ENCODE data around the gene SMYD5.

SMYD5 gene

DNA sequence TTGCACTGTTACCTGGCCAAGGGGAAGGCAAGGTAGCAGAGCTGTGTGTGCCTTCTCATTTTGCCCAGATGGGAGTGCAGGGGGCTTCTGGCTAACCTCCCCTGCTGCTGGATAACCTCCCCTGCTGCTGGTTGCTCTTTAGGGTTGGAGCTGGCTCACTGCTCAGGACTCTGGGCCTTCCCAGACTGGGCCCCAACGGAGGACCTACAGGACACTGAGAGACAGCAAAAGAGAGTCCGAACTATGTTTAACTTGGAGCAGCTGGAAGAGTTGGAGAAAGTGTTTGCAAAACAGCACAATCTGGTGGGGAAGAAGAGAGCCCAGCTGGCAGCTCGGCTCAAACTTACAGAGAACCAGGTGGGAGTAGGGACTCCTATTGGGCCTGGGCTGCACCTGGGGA lies 5.8 kb upstream of the SMYD5 start:
- no peak for DNase-seq

DNA sequence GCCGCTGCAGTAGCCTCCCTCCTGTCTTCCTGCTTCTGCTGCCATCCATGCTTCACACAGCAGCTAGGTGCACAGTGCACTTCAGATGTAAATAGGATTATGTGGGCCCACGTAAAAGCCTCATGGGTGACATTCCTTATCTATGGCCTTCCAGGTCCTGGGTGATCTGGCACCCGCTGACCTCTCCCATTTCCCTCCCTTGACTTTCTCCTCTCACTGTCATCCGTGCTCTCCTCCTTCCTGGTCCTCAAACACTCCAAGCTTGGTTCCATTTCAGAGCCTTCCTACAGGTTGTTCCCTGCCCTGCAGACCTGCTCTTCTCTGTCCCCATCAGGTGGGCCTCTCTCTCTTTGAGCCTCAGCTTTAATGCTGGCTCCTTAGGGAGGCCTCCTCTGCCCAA lies 4.0 kb upstream of the SMYD5 start:
- no peak for DNase-seq

DNA sequence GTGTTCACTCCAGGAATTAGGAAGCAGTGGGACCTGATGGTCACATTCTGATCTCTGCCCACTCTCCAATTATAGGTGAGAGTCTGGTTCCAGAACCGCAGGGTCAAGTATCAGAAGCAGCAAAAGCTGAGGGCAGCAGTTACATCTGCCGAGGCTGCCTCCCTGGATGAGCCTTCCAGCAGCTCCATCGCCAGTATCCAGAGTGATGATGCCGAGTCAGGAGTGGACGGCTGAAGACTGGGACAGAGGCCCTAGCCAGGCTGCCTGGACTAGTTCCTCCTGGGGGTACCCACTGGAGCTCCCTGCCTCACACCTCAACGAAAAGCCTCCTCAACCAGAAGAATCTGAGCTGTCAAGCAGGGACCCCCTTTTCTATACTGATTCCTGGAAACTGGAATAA lies 3.3 kb upstream of the SMYD5 start:
- DNase-seq: no peak

DNA sequence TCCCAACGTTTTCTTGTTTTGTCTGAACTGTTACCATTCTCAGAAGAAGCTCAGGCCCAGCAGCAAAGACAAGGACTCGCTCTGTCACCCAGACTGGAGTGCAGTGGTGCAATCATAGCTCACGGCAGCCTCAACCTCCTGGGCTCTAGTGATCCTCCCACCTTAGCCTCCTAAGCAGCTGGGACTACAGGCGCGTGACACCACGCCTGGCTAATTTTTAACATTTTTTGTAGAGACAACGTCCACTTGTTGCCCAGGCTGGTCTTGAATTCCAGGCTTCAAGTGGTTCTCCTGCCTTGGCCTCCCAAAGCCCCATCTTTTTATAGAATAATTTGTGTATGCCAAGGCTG lies 2.0 kb upstream of the SMYD5 start:
- no peak for DNase-seq

DNA sequence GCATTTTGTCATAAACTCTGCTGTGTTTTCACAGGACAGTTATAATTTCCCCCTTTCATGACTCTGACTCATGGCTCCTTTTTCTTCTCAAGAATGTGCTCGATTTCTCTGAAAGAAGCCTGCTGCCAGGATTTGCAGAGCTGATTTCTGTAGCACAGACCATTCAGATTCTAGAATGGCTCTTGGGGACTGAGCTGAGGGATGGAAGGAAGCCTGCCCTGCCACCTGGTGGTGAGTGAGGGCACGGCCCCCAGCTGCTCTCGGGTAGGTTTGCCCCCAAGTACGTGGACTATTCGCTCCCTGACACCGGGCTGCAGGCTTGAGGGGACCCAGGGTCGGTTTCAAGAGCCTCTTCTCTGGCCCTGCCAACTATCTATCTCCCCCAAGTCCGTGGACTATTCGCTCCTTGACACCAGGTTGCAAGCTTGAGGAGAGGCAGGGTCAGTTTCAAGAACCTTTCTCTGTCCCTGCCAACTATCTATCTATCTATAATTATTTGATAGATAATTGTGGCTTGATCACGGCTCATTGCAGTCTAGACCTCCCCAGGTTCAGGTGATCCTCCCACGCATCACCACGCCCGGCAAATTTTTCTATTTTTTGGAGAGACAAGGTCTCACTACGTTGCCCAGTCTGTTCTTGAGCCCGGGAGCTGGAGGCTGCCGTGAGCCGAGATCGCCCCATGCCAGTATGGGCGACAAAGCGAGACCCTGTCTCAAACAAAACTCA lies 1.4 kb upstream of the SMYD5 start:
- peak; percentile 72 for DNase-seq

DNA sequence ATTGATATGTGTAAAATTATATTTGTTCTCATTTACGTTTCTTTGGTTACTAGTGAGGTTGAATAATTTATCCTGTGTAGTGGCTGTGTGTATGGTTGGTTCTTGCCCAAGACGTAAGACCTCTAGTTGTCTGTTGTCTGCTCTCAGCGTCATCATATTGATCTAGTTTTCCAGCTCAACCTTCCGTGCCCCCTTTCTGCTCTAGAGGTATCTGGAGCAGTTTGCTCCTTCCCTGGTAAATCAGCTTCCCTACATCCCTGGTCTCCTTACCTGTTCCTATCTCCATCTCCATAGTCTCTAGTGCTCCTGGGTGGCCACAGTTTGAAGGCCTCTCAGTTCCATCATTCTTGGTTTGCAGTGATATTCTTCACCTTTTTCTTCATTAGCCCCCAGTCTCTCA lies 1.2 kb downstream of the SMYD5 start:
- no peak for DNase-seq

DNA sequence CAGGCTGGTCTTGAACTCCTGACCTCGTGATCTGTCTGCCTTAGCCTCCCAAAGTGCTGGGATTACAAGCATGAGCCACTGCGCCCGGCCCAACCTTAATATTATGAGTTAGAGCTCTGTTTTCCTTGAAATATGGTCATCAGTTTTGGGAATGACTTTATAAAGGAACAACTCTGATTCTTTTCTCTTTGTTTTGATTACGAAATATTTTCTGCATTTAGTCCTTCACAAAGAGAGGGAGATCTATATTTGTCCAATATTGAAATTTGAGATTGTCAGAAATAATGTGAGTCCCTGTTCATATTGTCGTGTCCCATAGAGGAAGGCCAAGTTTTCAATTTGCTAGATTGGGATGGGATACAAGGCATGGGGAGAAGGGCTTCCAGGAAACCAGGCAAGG lies 3.1 kb downstream of the SMYD5 start:
- no peak for DNase-seq

DNA sequence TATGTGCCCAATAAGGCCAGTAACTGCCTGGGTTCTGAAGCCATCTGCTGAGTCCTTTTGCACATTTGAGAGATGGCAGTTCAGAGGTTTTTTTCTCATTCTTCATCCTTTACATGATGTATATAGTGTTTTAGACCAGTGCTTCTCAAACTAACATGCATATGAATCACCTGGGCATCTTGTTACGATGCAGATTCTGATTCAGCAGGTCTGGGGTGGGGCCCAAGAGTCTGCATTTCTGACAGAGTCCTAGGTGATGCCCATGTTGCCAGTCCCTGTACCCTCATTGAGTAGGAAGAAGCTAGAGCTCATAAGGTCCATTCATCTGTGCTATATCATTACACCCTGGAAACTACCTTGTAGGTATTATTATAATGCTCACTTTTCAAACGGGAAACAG lies 3.8 kb downstream of the SMYD5 start:
- no peak for DNase-seq

DNA sequence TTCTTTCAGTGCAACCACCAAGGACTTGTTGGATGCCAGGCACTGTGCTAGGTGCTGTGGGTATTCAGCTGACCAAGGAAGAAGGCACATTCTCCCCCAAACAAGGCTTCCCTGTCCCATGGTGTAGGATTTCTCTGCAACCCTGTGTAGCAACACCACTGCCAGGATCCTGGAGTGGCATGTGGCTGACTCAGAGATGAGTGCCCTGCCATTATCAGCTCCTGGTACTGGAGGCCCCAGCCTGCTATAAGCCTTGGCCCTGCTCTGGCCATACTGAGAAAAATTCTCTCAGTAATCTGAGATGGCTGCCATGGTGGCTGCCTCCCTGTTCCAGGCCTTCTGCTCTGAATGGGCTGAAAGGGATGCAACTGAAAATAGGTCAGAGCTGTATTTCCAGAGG lies 4.3 kb downstream of the SMYD5 start:
- no peak for DNase-seq

DNA sequence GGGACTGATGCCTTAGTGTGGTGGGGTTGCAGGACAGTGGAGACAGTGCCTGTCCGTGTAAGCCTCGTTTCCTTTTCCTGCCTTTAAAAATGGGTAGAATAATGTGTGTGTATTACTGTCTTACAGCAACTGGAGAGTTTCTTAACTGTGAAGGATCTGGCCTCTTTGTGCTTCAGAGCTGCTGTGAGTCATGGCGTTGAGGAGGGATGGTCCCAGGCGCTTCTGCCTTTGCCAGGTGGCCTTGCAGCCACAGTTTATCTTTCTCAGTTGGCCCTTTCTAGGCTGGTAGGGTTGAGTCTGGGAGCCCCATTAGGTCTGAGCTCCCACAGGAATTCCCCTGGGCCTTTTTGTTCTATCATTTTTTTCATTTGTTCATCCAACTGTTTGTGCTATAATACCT lies 9.8 kb downstream of the SMYD5 start:
- DNase-seq: no peak

DNA sequence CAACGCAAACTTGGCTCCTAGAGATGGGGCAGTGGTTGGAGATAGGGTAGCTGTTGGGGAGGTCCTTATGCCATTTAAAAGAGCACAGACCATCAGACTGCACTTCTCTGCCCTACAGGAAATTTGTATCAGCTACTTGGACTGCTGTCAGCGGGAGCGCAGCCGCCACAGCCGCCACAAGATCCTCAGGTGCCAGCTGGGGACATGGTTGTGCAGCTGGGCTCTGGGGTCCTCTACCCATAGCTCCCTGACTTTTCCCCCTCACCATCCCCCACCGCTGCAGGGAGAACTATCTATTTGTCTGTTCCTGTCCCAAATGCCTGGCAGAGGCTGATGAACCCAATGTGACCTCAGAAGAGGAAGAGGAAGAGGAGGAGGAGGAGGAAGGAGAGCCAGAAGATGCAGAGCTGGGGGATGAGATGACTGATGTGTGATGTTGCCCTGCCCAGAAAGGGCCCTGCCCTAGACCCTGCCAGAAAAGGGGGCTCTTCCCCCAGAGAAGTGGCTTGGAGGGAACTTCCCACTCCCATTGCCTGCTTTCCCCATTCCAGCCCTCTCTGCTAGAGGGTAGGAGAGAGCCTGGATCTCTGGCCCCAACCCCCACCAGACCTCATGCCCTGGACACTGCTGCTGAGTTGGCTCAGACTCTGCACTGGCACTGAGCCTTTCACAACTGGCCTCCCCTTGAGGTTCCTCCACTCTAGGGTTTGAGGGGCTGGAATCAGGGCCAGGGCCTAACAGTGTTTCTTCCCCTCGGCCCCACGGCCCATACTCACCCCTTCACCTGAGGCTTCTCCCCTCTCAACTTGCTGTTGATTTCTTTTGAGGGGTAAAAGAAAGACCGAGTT lies 11.7 kb downstream of the SMYD5 start:
- DNase-seq: no peak

DNA sequence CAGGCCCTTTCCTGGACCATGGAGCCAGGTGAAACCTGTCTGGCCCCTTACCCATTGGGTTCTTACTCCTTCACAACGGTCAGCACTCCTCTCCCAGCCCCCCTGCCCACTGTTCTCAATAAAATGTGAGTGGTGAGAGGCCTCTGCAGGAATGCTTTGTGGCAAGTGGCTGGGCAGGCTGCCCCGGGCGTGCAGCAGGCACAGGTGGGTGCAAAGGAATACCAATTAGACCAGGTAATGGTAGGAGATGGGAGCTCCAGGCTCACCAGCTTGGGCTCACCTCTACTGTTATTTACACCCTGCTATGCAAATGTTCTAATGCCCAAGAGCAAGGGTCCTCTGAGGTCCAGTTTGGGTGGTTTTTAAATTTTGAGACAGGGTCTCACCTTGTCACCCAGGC lies 13.0 kb downstream of the SMYD5 start:
- DNase-seq: no peak

DNA sequence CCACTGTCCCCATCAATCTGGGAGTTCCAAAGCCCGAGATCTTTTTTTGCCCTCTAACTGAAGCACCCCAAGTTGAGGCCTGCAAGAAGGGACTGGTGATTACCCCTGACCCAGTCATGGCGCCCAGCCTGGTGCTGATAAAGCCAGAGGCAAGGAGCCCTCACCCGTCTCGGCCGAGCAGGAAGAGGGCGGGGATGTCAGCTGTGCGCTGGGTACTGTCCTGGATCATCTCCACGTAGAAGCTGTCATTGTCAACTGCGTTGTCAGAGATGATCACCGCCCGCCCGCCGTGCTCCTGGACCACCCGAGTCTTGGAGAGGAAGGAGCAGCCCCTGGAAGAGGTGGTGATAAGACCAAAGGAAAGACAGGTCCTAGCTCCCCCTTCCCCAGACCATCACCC lies 14.6 kb downstream of the SMYD5 start:
- no peak for DNase-seq

DNA sequence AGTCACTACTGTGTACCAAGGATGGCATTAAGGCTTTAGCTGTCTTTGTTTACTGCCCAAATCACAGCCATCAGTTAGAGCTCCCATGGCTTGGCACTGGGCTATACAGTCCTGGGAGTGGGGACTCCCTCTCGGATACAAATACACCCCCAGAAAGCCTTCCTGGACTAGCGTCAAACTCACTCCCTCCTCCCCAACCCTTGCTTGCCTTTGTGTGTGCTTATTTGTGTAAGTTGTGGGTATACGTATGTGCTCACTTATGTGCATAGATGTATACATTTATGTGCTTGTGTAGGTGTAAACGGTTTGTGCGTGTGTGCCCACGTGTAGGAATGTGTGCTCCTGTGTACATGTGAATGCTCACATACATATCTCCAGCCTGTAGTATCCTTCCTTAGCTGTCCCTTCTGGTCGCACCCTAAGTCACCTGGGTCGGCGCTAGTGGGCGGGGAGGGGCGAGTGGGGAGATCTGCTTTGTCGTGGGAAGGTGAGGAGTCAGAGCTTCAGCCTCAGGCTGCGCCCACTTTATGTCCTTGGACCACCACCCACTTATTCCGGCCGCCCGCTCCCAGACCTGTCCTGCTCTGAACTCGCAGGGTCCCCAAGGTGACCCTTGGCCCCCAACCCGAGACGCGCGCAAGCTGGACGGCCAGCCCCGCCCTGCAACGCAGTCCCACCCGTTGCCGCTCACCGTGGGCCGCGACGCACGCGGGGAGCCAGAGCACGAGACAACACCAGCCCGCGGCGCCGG lies 18.5 kb downstream of the SMYD5 start:
- peak; percentile 27 for DNase-seq

DNA sequence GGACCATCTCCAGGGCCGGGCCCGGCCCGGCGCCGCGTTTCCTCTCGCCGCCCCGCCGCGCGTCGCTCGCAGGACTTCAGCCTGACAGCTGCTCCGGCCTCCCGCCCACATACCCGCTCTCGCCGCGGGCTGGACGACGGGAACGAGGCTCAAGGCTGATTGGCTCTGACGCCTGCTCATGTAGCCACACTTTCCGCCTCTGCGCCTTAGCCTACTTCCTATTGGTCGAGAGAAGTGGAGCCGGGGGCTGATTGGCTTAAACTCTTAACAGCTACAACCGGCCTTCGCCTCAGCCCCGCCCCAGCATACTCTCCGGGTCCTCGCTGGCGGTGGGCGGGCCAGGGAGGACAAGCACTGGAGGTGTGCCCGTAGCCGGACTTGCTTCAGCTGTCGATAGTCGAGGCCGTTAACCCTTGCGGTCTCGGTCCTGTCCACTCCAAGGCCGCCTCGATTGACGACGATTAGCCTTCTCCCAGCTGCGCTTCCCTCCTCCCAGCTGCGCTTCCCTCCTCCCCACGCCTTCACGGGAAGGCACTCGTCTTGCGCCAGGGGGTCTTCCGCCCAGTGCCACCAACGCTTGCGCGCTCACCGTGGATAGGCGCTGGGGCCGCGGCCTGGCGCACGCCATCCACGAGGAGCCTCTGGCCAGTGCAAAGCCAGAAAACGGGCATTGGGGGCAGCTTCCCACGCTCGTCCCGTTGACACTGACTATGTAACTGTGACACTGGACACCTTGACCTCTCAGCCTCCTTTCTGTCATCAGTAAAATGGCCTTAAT lies 19.3 kb downstream of the SMYD5 start, which contains the start of gene PRADC1:
TSS of gene PRADC1 (minus strand) at position 86 of the 778 bp plus-strand sequence. CDS start at position 7, 79 bp downstream.
- peak; percentile 95 for DNase-seq

DNA sequence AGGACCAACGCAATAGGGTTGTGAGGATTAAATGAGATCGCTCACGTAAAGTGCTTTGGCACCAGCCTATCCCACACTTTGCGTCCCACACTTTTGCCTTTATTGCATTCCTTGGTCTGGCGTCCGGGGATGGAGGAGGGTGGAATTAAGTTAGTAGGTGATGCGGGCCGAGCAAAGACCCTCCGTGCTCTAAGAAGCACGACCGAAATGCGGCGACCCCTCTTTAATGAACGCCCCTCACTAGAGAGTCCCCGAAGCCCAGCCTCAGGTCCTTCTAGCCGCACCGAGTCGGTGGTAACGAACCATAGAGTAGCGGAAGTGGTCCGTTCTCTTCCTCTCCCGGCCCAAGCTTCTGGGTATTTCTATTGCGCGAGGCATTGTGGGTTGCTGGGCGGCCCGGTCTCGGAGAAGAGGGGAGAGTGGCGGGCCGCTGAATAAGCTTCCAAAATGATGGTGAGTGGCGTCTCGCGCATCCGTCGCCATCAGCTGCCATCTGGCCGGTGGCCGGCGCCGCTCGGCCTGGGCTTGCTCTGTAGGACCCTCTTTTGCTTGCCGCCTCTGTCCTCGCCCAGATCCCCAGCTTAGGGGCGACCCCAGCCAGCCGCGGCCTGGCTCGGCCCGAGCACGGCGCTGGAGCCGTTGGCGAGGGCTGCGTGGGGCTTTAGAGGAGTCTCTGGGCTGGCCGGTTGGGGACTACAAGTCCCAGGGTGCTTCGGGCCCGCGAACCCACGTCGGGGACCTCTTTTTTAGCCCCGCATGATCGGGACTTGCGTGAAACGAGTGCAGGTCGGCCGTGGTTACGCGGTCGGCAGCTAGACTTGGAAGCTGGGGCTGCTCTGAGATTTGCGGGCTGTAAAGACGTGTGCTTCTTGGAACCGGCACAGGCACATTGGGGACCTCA lies 20.1 kb downstream of the SMYD5 start, which contains the start of gene CCT7:
TSS of gene CCT7 (plus strand) at position 377 of the 901 bp plus-strand sequence. CDS start at position 448, 71 bp downstream.
- peak; percentile 83 for DNase-seq

DNA sequence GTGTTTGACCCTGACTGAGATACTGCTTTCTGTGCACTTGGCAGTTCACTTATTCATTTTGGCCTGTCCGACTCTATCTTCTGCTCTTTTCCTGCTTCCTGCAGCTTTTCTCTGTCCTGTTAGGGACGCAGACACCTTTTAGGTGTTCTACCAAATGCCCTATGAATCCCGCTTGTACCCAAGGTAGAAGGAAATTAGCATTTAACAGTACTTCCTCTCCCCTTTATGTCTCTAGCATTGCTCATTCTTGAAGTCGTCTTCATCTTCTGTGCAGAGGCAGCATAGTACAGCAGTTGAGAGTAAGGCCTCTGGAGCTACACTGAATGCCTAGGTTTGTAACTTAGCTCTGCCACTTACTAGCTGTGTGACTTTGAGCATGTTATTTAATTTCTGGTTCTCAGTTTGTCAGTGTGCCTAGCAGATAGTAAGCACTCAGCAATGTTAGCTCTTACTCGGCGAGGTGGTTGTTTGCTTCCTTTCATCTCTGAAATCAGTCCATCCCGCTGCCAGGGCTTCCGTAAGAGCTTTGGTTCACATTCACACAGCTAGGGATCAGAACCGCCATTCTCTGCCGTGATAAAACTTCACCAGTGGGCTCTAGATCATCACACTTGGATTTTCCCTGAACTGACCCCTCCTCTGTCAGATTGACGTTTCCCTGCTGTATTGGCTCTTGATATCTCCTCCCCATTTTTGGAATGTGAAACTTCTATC lies 21.4 kb downstream of the SMYD5 start:
- no peak for DNase-seq

DNA sequence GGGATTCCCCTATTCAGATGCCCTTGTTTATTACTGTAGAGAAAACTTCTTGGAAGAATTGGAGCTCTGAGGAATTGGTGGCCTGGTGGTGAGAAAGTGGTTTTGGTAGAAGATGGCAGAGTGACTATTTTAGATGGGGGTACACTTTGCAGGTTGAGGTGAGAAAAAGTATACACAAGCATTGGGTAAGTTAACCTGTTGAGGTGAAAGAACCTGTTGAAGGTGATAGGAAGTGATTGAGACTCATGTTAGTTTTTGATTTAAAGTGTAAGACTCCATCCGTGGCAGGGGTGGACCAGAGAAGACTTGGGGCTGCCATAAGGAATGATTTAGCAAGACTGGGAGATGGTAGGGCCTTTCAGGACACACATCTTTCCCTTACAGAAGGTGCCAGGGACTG lies 23.1 kb downstream of the SMYD5 start:
- DNase-seq: no peak

DNA sequence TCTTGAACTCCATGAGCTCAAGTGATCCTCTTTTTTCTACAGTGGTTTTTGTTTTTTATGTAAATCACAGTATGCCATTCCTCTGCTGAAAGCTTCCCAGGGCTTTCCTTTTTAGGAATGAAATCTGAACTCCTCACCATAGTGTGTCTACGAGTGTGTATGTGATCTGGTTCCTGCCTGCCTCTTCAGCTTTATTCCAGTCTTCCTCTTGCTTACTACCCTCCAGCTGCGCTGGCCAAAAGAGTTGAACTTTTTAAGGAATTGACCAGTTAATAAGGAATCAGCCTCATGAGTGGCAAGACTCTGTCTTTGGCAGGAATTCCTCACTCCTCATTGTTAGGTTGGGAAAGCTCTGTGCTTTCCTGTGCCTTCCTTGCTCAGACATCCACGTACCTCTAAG lies 24.1 kb downstream of the SMYD5 start:
- DNase-seq: no peak

DNA sequence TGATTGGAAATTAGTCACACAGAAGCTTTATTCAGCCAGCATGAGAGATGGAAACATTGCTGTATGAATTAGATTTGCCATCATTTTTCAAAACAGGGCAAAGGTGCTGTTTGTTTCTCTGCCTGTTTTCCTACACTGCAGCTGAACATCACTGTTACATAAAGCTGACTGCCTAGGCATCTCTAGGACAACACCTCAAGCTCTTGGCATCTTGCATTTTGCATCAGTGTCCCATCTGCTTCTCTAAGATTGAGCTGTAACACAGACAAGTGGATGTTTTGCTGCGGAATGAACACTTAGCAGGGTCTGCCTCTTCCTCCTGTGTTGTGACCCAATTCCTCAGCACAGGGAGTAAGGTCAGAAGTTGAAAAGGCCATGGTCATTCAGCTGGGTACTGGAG lies 24.9 kb downstream of the SMYD5 start:
- DNase-seq: no peak

DNA sequence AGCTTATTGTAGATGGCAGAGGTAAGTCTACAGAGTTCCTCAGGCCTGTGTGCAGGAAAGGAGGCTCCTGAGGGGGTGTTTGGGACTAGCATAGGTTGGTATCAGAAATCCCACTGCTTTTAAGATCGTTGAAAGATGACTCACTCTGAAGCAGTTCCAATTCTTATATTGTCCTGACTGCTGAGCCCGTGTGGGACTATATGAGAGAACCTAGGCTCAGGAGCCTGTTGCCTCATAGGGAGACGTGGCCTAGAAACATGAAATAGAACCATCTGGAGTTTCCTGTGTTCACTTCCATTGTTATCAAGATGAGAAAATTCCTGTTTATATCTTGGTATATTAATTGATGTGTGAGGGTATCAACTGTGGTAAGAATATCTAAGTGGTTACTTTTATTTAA lies 25.7 kb downstream of the SMYD5 start:
- DNase-seq: no peak

All from stimulated activated naive CD4-positive, alpha-beta T cell treated with Interleukin-2 at 50 U/mL for 16 hours (primary cell).